Limb (tissue), 2 donors: Measurements from ENCODE around the gene ULK4.
"Not testable (repeated sequence)": the region's sequence is repeated elsewhere in the genome, so short reads cannot be mapped to it uniquely, and the experiment has no call there.

Source experiments
- DNase-seq, 2 donors: peaks; one replicate each; pipeline ENCODE4 v3.0.0-alpha.2; 2016; ENCODE audit errors: extremely low spot score in 2 of 2

The ULK4 gene

DNA sequence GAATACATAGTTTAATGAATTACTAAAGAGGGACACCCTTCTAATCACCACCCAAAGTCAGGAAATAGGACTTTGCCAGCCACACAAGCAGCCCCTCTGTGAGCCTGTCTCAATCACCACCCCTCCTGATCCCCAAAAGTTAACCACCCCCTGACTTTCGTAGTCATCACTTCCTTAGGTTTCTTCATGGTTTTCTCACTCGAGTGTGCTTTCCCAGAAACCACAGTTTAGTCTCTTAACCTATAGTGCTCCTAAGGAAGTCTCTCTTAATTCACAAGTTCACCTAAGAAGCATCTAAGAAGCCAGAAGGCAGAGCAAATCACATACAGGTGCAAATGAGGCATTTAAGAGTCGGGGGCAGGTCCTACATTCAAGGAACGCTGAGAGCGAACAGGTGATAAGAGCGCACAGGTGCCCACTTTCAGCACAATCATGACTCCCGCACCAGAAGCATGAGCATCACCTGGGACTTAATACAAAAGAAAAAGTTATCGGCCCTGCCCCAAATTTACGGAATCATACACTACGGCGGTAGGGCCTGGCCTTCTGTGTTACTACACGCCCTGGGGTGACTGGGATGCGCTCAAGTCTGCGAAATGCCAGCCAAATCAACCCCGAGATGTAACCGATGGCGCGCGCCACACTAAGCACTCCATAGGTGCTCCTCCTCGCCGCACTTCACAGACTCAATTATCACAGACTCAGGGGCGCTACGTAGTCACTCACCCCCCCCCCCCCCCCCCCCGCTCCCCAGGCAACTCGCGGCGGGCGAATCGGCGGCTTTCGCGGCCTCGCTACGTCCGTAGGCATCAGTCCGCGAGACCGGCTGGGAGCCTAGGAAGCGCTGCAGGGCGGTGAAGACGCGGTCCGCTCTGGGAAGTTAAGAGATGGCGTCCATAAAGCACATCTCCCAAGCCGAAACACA lies 815 bp downstream of the ULK4 start:
- DNase-seq, result peak in 1 of 2 donors; percentile 76

DNA sequence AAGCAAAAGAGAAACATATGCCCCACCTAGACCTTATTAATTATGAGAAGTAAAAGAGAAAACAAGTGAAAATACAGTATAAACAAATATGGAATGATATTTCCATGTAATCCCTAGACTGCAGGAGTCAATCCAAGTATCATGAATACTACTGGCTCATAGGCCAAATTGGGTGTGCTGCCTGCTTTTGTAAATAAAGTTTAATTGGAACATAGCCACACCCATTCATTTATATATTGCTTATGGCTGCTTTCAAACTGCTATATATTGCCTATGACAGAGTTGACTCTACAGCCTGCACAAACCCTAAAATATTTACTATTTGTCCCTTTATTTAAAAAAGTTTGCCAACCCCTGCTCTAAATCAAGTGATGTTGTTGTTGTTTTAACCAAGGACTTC lies 5.3 kb downstream of the ULK4 start:
- no peak for DNase-seq

DNA sequence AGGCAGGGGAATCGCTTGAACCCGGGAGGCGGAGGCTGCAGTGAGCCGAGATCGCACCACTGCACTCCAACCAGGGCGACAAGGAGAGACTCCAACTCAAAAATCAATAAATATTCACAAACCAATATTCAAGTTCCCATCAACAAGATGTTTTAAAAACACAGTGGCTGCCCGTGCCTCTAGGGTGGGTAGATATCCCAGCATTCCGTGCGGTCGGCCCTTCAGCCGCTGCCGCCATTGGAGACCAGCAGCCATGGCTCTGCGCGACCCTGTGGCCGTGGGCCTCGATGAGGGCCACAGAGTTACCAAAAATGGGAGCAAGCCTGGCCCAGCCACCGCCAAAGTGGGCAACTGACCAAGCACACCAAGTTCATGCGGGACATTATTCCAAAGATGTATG lies 6.7 kb downstream of the ULK4 start:
- no peak for DNase-seq

DNA sequence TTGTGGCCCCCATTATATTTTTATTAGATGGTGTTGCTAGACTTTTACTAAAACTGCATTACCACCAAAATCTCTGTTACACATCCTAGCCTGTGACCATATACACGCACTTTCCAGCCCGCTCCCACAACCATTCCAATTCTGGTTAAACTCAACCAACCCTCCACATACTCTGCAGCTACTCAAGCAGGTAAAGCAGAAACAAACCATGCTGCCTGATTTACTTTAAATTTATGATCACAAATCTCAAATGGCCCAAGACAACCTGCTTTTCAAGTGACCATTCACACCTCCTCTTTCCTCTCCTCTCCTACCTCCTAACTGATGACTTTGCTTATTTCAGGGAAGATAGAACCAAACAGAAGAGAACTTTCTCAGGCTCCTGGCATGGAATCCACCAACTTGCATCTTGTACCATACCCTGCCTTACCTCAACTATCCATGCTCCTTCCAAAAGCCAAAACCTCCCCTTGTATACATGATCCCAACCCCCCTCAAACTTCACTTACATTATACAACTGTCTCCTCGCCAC lies 18.5 kb downstream of the ULK4 start:
- DNase-seq, result no peak

DNA sequence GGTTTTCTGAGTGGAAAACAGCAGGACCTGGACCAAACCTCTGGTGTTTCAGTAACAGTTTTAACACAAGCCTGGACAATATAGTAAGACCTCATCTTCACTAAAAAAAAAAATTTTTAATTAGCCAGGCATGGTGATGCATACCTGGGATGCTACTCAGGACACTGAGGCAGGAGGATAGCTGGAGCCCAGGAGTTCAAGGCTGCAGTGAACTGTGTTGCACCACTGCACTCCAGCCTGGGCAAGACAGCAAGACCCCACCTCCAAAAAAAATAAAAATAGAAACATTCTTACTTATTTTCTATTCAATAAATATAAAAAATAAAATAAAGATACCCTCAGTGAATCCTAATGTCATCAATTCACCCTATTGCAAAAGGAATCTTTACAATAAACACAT lies 21.5 kb downstream of the ULK4 start:
- DNase-seq, result no peak

DNA sequence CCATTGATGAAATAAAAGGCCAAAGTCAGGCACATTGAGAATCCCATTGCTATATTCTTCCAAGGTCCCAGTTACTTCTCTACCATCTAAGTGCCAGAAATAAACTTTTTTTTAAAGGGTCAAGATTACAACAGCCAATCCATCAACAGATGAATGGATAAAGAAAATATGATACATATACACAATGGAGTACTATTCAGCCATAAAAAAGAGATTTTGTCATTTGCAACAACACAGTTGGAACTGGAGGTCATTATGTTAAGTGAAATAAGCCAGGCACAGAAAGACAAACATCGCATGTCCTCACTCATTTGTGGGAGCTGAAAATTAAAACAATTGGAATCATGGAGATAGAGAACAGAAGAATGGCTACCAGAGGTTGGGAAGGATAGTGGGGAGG lies 25.5 kb downstream of the ULK4 start:
- no peak for DNase-seq

DNA sequence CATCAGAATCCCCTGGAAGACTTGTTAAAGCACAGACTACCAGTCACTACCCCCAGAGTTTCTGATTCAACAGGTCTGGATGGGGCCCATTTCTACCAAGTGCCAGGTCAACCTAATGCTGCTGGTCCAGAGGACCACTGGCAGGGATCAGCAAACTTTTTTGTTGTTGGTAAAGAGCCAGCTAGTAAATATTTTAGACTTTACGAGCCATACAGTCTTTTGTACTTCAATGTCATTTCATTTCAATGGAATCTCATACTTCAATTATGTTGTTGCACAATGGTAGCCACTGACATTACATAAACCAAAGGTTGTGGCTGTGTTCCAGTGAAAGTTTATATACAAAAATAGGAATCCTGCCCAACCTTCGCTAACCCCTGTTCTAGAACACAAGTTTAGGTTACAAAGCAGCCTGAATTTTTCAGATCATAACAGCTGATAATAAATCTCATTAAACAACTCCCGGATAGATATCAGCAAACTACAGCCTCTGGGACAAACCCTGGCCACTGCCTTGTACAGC lies 28.7 kb downstream of the ULK4 start:
- DNase-seq, result no peak

DNA sequence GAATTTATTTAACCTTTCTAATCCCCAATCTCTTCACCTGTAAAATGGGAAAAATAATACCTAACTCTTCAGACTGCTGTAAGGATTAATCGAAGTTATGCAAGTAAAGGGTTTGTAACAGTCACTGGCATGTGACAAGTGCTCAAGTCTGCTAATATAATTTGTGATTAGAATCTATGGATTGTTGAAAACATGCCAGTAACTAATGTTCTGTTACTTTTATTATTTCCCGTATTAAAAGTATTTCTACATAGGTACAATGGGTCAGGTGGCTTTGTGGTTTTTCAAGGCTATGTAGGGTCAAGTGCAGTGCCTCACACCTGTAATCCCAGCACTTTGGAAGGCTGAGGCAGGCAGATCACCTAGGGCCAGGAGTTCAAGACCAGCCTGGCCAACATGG lies 29.4 kb downstream of the ULK4 start:
- no peak for DNase-seq

DNA sequence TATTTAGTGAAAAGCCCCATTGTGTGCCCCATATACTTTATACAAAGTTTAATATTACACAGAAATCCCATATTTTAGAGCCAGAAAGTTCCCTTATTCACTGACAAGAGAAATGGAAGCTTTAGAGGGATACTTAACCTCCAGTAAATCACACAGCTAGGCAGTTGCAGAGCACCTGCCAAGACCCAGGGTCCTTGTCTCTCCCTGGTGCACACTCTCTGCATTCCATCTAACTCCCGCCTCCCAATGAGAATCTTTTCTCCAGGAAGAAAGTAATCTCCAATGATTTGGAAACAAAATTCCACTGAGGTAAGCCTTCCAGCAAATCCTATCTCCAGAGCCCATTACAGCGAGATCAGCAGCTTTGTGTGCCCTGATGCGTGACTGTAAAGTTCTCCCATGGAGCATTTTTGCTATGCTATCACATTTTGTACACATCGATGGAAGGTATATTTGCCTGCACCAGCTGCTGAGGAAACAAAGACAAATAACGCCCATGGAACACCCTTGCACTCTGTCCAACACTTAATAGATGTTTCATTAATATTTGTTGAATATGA lies 41.4 kb downstream of the ULK4 start:
- no peak for DNase-seq

DNA sequence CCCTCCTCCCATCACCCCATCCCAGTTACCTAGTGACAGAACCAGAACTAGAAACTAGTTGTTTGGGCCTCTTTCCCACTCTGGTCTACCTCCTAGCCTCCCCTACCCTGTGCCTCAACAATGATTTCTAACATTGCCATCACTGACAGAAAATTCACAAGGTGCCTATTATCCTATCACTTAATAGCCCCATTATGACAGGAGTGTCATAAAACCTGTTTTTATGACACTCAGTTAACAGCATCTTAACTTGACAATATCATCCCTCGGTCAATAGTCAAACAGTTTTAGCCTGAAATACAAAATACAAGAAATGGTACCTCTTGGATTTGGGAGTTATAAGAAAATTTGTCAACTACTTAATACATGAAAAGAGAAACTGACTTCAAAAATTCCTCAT lies 46.5 kb downstream of the ULK4 start:
- DNase-seq, result no peak

DNA sequence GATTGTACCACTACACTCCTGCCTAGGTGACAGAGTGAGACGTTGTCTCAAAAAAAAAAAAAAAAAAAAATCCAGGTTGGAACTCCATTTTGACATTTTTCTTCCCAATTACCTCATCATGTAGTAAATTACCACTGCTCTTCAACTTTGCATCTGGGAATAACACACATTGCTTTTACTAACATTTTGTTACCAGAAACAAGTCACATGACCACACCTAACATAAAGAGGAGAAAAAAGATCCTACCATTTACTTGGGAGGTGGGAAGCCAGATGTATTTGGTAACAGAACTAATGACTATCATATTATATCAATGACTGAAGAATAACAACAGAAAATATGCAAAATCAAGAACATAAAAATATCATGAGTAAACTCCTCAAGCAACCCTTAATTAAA lies 49.6 kb downstream of the ULK4 start:
- DNase-seq, result no peak

DNA sequence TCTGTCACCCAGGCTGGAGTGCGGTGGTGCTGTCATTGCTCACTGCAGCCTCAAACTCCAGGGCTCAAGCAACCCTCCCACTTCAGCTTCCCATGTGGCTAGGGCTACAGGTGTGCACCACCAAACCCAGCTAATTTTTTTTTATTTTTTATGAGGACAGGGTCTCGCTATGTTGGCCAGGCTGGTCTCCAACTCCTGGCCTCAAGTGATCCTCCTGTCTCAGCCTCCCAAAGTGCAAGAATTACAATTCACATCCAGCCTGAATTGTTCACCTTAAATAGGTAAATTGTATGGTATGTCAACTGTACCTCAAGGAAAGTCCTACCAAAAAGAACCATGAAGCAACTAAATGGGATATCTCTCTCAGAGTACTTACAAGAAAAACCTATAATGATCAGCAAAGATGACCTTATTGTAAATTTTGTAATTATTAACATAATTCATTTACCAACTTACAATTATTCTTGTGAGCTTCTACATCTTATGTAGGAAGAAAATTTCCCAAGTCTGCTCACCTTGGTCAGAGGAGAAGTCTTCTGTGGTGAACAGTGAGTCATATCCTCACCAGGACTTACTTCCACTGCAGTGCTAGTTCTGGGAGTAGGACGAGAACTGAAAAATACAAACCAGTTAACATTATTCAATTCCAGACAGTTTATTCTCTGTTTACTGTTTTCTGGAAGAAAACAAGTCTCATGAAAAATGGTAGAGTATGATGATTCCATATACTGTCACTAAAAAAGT lies 54.4 kb downstream of the ULK4 start:
- no peak for DNase-seq

DNA sequence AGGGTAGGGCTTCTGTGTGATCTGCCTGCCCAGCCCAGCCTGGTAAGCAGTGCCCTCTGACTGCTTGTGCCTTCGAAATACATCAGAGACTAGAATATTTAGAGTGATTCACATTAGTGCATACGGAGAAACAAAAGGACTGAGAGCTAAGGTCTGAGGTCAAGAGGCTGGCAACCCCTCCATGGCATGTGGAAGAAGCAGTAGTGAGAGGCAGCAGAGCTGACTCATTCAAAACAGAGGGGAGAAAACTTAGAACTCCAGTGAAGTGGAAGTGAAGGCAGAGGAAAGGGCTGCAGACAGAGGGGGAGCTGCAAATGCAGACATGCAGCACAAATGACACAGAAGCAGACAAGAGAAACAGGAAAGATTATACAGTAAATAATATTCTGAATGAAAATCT lies 61.6 kb downstream of the ULK4 start:
- DNase-seq, result no peak

DNA sequence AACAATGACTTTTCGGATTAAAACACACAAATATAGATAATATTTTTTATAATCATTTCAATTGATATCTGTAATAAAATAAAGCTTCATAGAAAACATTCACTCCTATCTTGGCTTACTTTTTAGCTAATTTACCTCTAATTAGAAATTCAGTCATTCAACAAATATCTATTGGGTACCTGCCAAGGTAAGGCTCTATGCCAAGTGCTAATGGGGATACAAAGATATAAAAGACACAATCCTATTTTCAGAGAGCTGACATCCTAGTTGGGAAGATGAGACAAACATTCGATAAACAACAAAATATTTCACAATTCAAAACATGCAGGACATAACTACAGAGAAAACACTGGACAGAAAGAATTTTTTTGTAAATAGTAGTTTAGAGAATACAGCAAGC lies 63.3 kb downstream of the ULK4 start:
- no peak for DNase-seq

DNA sequence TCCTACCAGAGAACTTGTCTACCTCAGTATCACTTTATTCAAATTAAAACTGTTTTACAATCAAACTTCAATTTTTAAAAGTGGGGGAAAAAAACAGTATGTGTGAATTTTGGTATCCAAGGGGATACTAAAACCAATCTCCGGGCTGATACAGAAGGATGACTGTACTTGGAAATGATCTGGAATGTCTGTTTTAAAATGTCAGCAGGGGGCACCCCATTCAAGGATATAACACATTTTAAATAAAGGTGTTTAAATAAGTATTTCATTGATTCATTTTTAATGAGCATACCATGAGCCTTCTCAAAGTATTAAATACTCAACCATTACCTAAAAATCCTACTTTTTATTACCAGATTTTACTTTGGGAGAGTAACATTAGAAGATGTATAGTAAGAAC lies 67.9 kb downstream of the ULK4 start:
- DNase-seq, result peak in 1 of 2 donors; percentile 66

DNA sequence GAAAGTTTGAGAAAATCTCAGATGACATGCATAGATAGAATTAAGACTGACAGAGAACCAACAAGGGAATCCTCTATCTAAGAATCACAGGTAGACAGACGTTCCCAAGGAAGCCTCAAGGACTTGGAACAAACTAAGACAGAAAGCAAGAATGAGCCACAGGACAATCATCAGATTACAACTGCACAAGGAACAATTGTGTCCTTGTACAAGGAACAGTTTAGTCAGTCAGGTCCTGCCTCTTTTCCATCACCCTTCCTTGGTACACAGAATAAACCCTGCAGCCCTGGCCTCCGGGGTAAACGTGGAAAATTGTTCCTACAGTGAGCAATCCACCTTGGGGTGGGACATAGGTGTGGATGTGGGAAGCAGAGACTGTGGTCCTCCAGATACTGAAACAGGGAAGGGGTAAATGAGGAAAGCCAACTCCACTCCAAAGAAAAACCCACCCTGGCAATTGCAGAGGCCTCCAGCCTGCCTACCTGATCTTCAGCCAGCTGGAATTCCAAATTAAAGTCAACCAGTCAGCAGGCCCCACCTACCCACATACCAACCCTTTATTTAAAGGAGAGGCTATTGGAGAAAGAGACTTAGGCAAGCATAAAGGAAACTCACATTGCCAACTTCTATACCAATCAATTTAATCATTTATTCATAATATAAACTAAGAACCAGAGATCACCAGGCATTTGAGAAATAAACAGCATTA lies 73.4 kb downstream of the ULK4 start:
- no peak for DNase-seq

DNA sequence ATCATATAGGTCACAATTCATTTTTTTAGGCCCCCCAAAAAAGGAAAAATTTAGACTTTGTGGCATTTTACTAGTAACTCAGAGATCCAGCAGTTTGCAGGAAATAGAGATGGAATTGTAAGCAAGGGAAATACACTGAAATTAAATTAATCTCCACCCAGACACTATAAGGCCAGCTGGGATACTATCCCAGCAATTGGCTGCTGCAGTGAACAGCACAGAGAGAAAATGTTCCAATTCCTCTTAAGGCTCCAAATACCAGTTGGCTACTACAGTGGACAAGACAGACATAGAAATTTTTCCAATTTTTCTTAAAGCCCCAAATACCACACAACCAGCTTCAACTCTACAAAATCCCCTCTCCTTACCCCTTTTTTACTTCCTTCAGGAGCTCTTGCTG lies 78.9 kb downstream of the ULK4 start:
- no peak for DNase-seq

DNA sequence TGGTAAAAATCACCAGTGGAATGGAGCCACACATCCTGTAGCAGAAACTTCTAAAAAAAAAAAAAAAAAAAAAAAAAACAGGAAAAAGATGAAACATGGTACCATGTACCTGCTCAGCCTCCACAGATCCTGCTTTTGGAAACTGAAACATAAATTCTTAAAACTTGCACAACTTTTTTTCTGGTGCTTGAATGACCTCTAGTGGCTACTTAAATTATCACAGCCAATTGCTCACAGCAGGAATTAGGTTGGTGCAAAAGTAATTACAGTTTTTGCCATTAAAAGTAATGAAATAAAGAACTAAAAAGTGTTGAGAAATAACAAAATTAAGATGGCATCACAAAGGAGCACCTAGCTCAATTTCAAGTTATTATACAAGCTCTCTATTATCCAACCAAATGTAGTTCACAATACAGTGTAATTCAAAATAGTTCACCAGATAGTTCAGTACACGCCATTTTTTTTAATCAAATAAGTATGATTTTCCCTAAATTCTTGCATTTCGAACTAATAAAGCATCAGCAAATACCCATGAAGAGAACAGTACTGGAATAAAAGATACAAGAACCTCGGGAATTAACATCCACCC lies 80.6 kb downstream of the ULK4 start:
- DNase-seq, result peak in 1 of 2 donors; percentile 72

DNA sequence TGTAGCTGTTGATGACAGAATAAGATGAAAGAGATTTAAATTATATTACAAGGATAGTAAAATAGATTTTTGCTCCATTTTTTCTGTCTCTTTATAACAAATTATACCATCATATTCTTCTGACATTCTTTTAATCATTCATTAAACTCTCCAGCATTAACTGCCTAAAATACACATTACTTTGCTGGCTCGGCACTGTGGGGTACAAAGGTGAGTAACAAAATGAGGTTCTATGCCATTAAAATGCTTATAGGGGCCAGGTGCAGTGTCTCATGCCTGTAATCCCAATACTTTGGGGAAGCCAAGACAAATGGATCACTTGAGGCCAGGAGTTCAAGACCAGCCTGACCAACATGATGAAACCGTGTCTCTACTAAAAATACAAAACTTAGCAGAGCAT lies 81.5 kb downstream of the ULK4 start:
- no peak for DNase-seq

DNA sequence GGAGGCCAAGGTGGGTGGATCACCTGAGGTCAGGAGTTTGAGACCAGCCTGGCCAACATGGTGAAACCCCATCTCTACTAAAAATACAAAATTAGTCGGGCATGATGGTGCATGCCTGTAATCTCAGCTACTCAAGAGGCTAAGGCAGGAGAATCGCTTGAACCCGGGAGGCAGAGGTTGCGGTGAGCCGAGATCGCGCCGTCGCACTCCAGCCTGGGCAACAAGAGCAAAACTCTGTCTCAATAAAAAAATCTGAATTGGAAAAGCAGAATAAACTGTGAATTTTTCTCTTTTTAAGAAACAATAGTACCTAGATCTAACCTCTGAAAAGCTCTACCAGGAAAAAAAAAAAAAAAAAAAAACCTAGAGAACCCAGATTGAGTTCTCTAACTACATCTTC lies 84.2 kb downstream of the ULK4 start:
- not testable (repeated sequence) for DNase-seq

DNA sequence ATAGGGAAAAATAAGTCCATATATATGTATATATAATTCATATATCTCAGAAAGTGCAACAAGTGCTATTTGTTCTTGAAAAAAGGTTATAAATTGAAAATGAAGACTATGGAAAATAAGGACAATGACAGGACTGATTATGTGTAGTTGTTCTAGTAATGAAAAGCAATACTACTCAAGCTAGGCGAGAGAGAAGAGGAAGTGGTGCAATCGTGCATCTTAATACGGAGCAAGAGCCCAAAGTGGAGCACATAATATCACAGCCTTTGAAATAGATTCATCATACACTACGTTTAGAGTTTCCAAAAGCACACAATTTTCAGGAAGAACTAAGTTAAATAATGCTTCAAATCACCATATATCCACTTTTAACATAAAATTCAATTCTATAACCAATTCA lies 87.9 kb downstream of the ULK4 start:
- no peak for DNase-seq
